ENCODE data around the gene GPI.

DNA sequence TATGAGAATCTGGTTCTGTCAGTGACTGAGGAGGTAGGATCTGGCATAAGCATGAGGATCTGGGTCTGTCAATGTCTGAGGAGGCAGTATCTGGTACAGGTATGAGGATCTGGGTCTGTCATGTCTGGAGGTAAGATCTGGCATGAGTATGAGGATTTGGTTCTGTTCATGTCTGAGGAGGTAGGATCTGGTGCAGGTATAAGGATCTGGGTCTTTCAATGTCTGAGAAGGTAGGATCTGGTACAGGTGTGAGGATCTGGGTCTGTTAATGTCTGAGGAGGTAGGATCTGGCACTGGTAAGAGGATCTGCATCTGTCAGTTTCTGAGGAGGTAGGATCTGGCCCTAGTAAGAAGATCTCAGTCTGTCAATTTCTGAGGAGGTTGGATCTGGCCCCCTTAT lies 26.8 kb downstream of the GPI start:
- TF ChIP-seq, protein P1, sequence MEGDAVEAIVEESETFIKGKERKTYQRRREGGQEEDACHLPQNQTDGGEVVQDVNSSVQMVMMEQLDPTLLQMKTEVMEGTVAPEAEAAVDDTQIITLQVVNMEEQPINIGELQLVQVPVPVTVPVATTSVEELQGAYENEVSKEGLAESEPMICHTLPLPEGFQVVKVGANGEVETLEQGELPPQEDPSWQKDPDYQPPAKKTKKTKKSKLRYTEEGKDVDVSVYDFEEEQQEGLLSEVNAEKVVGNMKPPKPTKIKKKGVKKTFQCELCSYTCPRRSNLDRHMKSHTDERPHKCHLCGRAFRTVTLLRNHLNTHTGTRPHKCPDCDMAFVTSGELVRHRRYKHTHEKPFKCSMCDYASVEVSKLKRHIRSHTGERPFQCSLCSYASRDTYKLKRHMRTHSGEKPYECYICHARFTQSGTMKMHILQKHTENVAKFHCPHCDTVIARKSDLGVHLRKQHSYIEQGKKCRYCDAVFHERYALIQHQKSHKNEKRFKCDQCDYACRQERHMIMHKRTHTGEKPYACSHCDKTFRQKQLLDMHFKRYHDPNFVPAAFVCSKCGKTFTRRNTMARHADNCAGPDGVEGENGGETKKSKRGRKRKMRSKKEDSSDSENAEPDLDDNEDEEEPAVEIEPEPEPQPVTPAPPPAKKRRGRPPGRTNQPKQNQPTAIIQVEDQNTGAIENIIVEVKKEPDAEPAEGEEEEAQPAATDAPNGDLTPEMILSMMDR (IDR thresholded peaks at IDR 0.05): no peak
- no peak for TF ChIP-seq POLR2A (IDR thresholded peaks at IDR 0.05)

Data from ovary (tissue), 3 donors.